Liver (tissue), 9 donors: Measurements from ENCODE around the gene RAB11FIP3. TPM values are rescaled to one million over a fixed set of nuclear protein-coding genes. Genes with fewer than 3 reads are reported as not detected.

Experiments used
- DNase-seq: peaks from one replicate; pipeline ENCODE4 v3.0.0-alpha.2; 2017; ENCODE audit warnings: low spot score
- H3K27ac ChIP-seq, 2 donors: one replicate each; pipeline ENCODE4 v1.7.0; 2013; ENCODE audit warnings: inconsistent platforms in 2 of 2, low read length in 2 of 2, control low read depth in 1 of 2, low read depth in 1 of 2, mild to moderate bottlenecking in 1 of 2
- H3K27me3 ChIP-seq, 4 donors: one replicate each; pipeline versions ENCODE4 v1.6.1 to v1.7.0; 2013; ENCODE audit warnings: low read length in 3 of 4, inconsistent platforms in 1 of 4, mild to moderate bottlenecking in 1 of 4, moderate library complexity in 1 of 4; ENCODE audit not compliant: control insufficient read depth in 4 of 4, insufficient read depth in 4 of 4
- H3K36me3 ChIP-seq, 4 donors: one replicate each; pipeline versions ENCODE4 v1.6.1 to v1.7.0; 2013; ENCODE audit warnings: low read length in 3 of 4, mild to moderate bottlenecking in 3 of 4, low read depth in 1 of 4, moderate library complexity in 1 of 4; ENCODE audit not compliant: control insufficient read depth in 4 of 4, insufficient read depth in 3 of 4
- H3K4me1 ChIP-seq, 4 donors: one replicate each; pipeline versions ENCODE4 v1.6.1 to v1.7.0; 2013; ENCODE audit warnings: low read length in 3 of 4, mild to moderate bottlenecking in 3 of 4, moderate library complexity in 1 of 4; ENCODE audit not compliant: control insufficient read depth in 4 of 4, insufficient read depth in 4 of 4
- H3K4me3 ChIP-seq, 3 donors: one replicate each; pipeline versions ENCODE4 v1.6.1 to v1.7.0; 2013; ENCODE audit warnings: low read length in 3 of 3, control low read depth in 1 of 3, low read depth in 1 of 3, mild to moderate bottlenecking in 1 of 3
- H3K9ac ChIP-seq, 2 donors: one replicate each; pipeline ENCODE4 v1.7.0; 2013; ENCODE audit warnings: low read length in 2 of 2, mild to moderate bottlenecking in 2 of 2, moderate library complexity in 2 of 2, control low read depth in 1 of 2, low read depth in 1 of 2
- H3K9me3 ChIP-seq, 4 donors: one replicate each; pipeline versions ENCODE4 v1.6.1 to v1.7.0; 2013; ENCODE audit warnings: low read length in 3 of 4; ENCODE audit not compliant: control insufficient read depth in 4 of 4
- EGR1 ChIP-seq, 2 donors: IDR thresholded peaks; 2 replicates each; pipeline ENCODE4 v1.6.1; 2016 to 2018; ENCODE audit warnings: antibody characterized with exemption in 2 of 2, low read depth in 2 of 2
- GABPA ChIP-seq, 2 donors: IDR thresholded peaks in 1 of 2; conservative IDR thresholded peaks in 1 of 2; 2 replicates each; pipeline ENCODE4 v1.6.1; 2016; ENCODE audit warnings: antibody characterized with exemption in 2 of 2, mild to moderate bottlenecking in 1 of 2, moderate library complexity in 1 of 2
- HNF4G ChIP-seq: IDR thresholded peaks from 2 replicates; pipeline ENCODE4 v1.6.1; 2016; ENCODE audit warnings: antibody characterized with exemption
- JUND ChIP-seq, 2 donors: IDR thresholded peaks; 2 replicates each; pipeline ENCODE4 v1.6.1; 2016; ENCODE audit warnings: antibody characterized with exemption in 2 of 2
- NR2F2 ChIP-seq: IDR thresholded peaks from 2 replicates; pipeline ENCODE4 v1.6.1; 2016; ENCODE audit warnings: antibody characterized with exemption
- RAD21 ChIP-seq, 2 donors: IDR thresholded peaks; 2 replicates each; pipeline ENCODE4 v1.6.1; 2016; ENCODE audit warnings: antibody characterized with exemption in 2 of 2, mild to moderate bottlenecking in 2 of 2
- RXRA ChIP-seq, 2 donors: IDR thresholded peaks; 2 replicates each; pipeline ENCODE4 v1.6.1; 2017 to 2018; ENCODE audit warnings: antibody characterized with exemption in 2 of 2, mild to moderate bottlenecking in 1 of 2
- SP1 ChIP-seq: IDR thresholded peaks from 2 replicates; pipeline ENCODE4 v1.6.1; 2018; ENCODE audit warnings: antibody characterized with exemption, mild to moderate bottlenecking
- YY1 ChIP-seq: IDR thresholded peaks from 2 replicates; pipeline ENCODE4 v1.6.1; 2016; ENCODE audit warnings: antibody characterized with exemption, mild to moderate bottlenecking
- ZBTB33 ChIP-seq: IDR thresholded peaks from 2 replicates; pipeline ENCODE4 v1.6.1; 2016; ENCODE audit warnings: antibody characterized with exemption
- WGBS: extraction: QIAGEN DNeasy Blood & Tissue Kit; methylation state at CpG from one replicate; pipeline ENCODE4 v1.1.7; 2013; 5-methylcytosine and 5-hydroxymethylcytosine counted together
- polyA plus RNA-seq, 2 donors: library from polyadenylated mRNA; stranded (reverse) in 1 of 2; unstranded in 1 of 2; fragments of 200-250 nt in 1 of 2; fragments of >200 nt in 1 of 2; fragmentation: Nextera tagmentation in 1 of 2; extraction: Ambion mirVana in 1 of 2; gene quantifications; one replicate each; pipeline versions ENCODE4 v1.2.1 to v1.2.3, GENCODE V29; 2013 to 2015
- total RNA-seq, 2 donors: library from RNA; depleted of rRNA; stranded (reverse); fragments of >200 nt; gene quantifications; one replicate each; pipeline ENCODE4 v1.2.3, GENCODE V29; 2014
- TF ChIP-seq, protein P1 (sequence below): IDR thresholded peaks from 2 replicates; pipeline ENCODE4 v1.6.1; 2016; ENCODE audit warnings: antibody characterized with exemption, mild to moderate bottlenecking
- TF ChIP-seq, protein P2 (sequence below): IDR thresholded peaks from 2 replicates; pipeline ENCODE4 v1.6.1; 2016; ENCODE audit warnings: antibody characterized with exemption
- donor health status: healthy.
- donor health status: healthy.
- donor health status: healthy.
- donor health status: healthy.
- donor health status: healthy.

Gene RAB11FIP3
- total and polyA plus RNA-seq, 4 donors = 3.5 to 29.4 (median 15.7) TPM

GRCh38 chr16:520847-521246 lies 95.4 kb downstream of the RAB11FIP3 start:
- Histone ChIP-seq H3K36me3 (peaks cover 14 to 27% (median 16%) of the 10 kb centered on the region in 4 donors), H3K4me3 (no peak overlapping the region), H3K9me3 (no peaks in the 10 kb centered on the region), H3K4me1 (peaks cover 2 to 7% (median 2%) of the 10 kb centered on the region in 4 donors), H3K27ac (no peak overlapping the region), H3K9ac (no peak overlapping the region), H3K27me3 (no peaks in the 10 kb centered on the region)
- DNase-seq = no peak
- WGBS = 94% methylated on average over 13 of the region's 13 CpGs
- TF ChIP-seq YY1 = no peak
- no peak for TF ChIP-seq EGR1 (IDR thresholded peaks at IDR 0.05; ENCODE audit: low read depth in 2 of 2)
- no peak for TF ChIP-seq RXRA (IDR thresholded peaks at IDR 0.05)
- TF ChIP-seq NR2F2 = no peak
- TF ChIP-seq HNF4G = no peak

DNA sequence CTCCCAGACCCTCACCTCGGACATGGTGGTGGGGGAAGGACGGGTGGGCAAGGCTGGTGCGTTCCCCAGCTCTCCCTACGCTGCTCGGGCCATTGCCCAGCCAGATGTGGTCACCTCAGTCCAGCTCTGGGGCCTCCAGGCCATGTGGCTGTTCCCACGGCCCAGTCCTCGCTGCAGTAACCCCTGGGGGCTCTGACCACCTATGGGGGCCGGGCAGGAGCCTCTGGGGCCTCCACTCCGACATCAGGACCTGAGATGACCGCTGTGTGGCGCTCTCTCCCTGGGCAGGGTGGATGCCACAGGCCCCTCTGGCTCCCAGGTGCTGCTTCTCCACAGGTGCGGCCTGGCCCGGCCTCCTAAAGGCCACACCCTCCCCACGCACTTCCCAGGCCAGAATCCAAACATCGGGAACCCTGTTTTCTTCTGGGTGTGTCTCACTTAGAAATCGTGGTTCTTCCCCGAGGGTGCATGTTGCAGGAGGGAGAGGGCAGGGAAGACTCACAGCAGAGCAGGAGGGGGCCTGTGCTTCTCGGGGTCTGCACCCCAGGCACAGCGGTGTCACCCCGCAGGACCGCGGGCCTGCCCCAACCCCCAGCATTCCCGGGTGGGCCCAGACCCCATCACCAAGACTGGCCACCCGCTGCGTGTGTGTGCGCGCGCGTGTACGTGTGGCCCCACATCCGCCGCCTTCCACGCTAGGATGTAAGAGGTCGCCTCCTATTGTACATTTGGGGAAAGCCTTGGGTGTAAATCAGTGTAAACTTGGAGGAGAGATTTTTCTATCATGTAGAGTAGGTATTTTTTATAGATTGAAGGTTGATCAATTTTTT lies 96.1 kb downstream of the RAB11FIP3 start:
- WGBS = 87% methylated on average over 34 of the region's 34 CpGs
- TF ChIP-seq JUND (IDR thresholded peaks at IDR 0.05) (no peak), EGR1 (IDR thresholded peaks at IDR 0.05; ENCODE audit: low read depth in 2 of 2) (no peak), SP1 (no peak), RAD21 (IDR thresholded peaks at IDR 0.05) (no peak), YY1 (no peak), ZBTB33 (no peak), GABPA (IDR thresholded peaks at IDR 0.05 in 1 of 2, conservative IDR thresholded peaks at IDR 0.05 in 1 of 2) (no peak)
- TF ChIP-seq, protein P1, sequence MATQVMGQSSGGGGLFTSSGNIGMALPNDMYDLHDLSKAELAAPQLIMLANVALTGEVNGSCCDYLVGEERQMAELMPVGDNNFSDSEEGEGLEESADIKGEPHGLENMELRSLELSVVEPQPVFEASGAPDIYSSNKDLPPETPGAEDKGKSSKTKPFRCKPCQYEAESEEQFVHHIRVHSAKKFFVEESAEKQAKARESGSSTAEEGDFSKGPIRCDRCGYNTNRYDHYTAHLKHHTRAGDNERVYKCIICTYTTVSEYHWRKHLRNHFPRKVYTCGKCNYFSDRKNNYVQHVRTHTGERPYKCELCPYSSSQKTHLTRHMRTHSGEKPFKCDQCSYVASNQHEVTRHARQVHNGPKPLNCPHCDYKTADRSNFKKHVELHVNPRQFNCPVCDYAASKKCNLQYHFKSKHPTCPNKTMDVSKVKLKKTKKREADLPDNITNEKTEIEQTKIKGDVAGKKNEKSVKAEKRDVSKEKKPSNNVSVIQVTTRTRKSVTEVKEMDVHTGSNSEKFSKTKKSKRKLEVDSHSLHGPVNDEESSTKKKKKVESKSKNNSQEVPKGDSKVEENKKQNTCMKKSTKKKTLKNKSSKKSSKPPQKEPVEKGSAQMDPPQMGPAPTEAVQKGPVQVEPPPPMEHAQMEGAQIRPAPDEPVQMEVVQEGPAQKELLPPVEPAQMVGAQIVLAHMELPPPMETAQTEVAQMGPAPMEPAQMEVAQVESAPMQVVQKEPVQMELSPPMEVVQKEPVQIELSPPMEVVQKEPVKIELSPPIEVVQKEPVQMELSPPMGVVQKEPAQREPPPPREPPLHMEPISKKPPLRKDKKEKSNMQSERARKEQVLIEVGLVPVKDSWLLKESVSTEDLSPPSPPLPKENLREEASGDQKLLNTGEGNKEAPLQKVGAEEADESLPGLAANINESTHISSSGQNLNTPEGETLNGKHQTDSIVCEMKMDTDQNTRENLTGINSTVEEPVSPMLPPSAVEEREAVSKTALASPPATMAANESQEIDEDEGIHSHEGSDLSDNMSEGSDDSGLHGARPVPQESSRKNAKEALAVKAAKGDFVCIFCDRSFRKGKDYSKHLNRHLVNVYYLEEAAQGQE = no peak
- TF ChIP-seq, protein P2, sequence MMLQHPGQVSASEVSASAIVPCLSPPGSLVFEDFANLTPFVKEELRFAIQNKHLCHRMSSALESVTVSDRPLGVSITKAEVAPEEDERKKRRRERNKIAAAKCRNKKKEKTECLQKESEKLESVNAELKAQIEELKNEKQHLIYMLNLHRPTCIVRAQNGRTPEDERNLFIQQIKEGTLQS = no peak
- no peak overlapping the region for H3K9ac ChIP-seq
- no peaks in the 10 kb centered on the region for H3K9me3 ChIP-seq
- H3K4me1 ChIP-seq = peaks cover 5 to 14% (median 10%) of the 10 kb centered on the region in 4 donors
- peaks cover 10 to 22% (median 13%) of the 10 kb centered on the region in 4 donors for H3K36me3 ChIP-seq
- H3K27ac ChIP-seq = no peak overlapping the region
- DNase-seq = no peak
- H3K4me3 ChIP-seq = no peak overlapping the region
- H3K27me3 ChIP-seq = no peaks in the 10 kb centered on the region
